ENCODE results near the gene HOXD1.
A peak's percentile ranks its signal among the peaks of the same experiment; 100 is the strongest.

The HOXD1 gene

GRCh38 chr2:176187899-176188773 is at the start of gene HOXD1:
Gene HOXD1, plus strand, starts transcription at chr2:176188668. Its CDS starts 134 bp downstream, at chr2:176188802.
- TF ChIP-seq CTCF (conservative IDR thresholded peaks at IDR 0.05; ENCODE audit: low read depth): no peak
- peak; percentile 87 for DNase-seq (ENCODE audit: low spot score)
- H3K27ac ChIP-seq: no peak within 1 kb of the TSS
- POLR2A ChIA-PET (ENCODE audit: low non-redundant PET): interaction anchor here (0.7 kb wide), 1 partner anchor 11 kb away, joined by 3 read pairs; no protein-coding TSS in a partner anchor
- CTCF ChIA-PET: interaction anchor here (0.8 kb wide), 1 partner anchor 366 kb away, joined by 6 read pairs; no protein-coding TSS in a partner anchor

- no peak overlapping the region for H3K27ac ChIP-seq
- POLR2A ChIA-PET (ENCODE audit: low non-redundant PET): interaction anchor here (1.3 kb wide), 1 partner anchor 305 kb away, joined by 3 read pairs; no protein-coding TSS in a partner anchor
- CTCF ChIA-PET: interaction anchor here (0.6 to 2.9 kb wide), 5 partner anchors 9 to 675 kb away, joined by 3 to 20 read pairs (median 3); no protein-coding TSS in a partner anchor
- TF ChIP-seq CTCF (conservative IDR thresholded peaks at IDR 0.05; ENCODE audit: low read depth): no peak
- no peak for DNase-seq (ENCODE audit: low spot score)
These were observed 49.4 kb upstream of the HOXD1 start for GRCh38 chr2:176138923-176139660.

- ChIA-PET POLR2A (ENCODE audit: low non-redundant PET) (interaction anchor here (1.3 kb wide), 2 partner anchors 29 to 304 kb away, joined by 3 read pairs; no protein-coding TSS in a partner anchor), CTCF (interaction anchor here (0.6 to 3.0 kb wide), 43 partner anchors 9 to 674 kb away, joined by 3 to 38 read pairs (median 4); no protein-coding TSS in a partner anchor)
- peak overlapping the region; percentile 53 for H3K27ac ChIP-seq
- no peak for TF ChIP-seq CTCF (conservative IDR thresholded peaks at IDR 0.05; ENCODE audit: low read depth)
- DNase-seq (ENCODE audit: low spot score): no peak
These were observed 48.6 kb upstream of the HOXD1 start for GRCh38 chr2:176139661-176140512.

GRCh38 chr2:176140513-176141317 is 47.8 kb upstream of the HOXD1 start:
- ChIA-PET POLR2A (ENCODE audit: low non-redundant PET) (interaction anchor here (1.3 kb wide), 2 partner anchors 28 to 303 kb away, joined by 3 read pairs; no protein-coding TSS in a partner anchor), CTCF (interaction anchor here (0.6 to 3.0 kb wide), 52 partner anchors 10 to 517 kb away, joined by 3 to 38 read pairs (median 4); no protein-coding TSS in a partner anchor)
- H3K27ac ChIP-seq: peak overlapping the region; percentile 53
- peak; percentile 95 for TF ChIP-seq CTCF (conservative IDR thresholded peaks at IDR 0.05; ENCODE audit: low read depth)
- peak; percentile 83 for DNase-seq (ENCODE audit: low spot score)

GRCh38 chr2:176142281-176142680 is 46.2 kb upstream of the HOXD1 start:
- CTCF ChIA-PET: interaction anchor here (2.9 to 3.0 kb wide), 2 partner anchors 412 to 496 kb away, joined by 20 to 34 read pairs; no protein-coding TSS in a partner anchor
- TF ChIP-seq CTCF (conservative IDR thresholded peaks at IDR 0.05; ENCODE audit: low read depth): no peak
- DNase-seq (ENCODE audit: low spot score): no peak
- POLR2A ChIA-PET (ENCODE audit: low non-redundant PET): no interaction called here
- no peak overlapping the region for H3K27ac ChIP-seq

Measured in RWPE1 (cell line).